Hindlimb muscle (tissue), 1 donor: ENCODE measurements around the gene CRACR2A. TPM values are rescaled to one million over a fixed set of nuclear protein-coding genes. Genes with fewer than 3 reads are reported as not detected.

ENCODE experiments used
- DNase-seq: peaks from one replicate; pipeline ENCODE4 v3.0.0-alpha.2; 2013
- polyA plus RNA-seq: library from polyadenylated mRNA; unstranded; fragments of 120-200 nt; gene quantifications from one replicate; pipeline ENCODE4 v1.2.1, GENCODE V29; 2013; ENCODE audit not compliant: insufficient read length

CRACR2A gene
- polyA plus RNA-seq, 1 donor, result 1.5 TPM

DNA sequence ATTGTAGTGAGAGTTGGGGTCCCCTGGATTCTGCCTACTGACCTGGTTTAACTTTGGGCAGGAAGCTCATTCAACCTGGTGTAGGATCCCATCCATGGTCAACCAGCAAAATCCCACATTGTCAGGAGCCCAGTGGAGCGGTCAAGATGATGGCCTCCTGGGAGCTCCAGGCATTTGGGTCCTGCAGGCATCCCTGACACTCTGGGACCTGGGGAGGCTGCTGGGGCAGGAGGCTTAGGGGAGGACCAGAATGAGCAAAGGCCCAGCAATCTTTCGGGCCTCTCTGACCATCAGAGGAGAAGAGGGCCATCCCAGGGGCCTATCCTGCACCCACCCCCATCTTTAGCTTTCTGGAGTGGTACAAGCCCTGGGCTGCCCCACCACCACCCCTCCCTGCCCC, 157.9 kb downstream of the CRACR2A start:
- DNase-seq, result no peak

DNA sequence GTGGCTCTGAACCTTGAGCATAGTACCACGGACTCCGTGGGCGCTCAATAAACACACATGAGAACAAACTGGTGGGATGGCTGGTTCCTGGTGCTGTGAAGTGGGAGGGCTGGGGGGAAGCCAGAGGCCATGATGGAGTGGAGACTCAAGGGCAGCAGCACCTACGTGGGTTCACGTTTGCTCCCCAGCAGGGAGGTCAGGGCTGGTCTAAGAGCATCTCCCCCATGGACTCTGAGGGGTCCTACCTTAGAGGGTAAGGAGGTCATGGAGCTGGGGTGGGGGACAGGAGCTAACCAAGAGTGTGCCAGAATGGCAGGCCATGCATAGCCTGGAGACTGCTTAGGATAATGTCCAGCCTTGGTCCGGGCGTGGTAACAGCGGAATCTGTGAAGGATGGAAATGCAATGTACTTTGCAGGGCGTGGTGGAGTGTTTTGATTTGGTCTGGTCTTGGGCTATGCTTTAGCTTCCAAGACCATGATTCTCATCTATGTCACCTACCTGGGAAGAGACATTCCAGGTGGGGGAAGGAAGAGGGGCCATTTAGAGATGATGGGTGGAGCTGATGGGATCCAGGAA, 158.9 kb downstream of the CRACR2A start:
- DNase-seq, result no peak

DNA sequence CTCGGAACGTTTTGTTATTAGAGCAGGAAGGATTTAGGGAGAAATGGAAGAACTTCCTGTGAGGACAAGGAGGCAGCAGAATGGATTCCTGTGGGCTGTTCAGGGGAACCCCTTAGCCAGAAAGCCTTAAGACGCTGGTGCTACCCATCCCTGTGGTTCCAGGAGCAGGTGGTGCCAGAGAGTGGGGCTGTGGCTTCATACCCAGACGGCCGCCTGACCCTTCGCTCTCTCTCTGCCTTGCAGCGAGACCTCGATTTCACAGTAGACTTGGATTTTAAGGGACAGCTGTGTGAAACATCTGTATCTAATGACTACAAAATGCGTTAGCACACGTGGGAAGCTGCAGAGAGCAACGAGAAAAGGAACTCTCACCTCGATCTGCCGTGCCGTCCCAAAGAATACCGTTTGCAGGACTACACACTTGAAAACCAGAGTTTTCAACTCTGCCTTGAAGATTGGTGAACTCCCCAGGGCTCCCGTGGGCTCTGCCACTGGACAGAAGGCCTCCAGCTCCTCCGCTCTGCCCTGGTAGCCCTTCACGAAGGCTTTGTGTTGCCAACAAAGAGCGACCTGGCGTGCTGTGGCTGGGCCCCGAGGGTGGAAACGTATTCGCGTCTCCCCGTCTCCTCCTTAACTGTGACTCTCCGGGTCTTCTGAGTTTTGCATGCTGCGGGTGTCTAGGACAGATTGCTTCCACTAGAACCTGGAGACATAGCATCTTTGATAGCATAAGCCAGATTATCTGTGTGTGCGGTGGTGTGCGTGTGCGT, 159.9 kb downstream of the CRACR2A start:
- DNase-seq, result no peak

DNA sequence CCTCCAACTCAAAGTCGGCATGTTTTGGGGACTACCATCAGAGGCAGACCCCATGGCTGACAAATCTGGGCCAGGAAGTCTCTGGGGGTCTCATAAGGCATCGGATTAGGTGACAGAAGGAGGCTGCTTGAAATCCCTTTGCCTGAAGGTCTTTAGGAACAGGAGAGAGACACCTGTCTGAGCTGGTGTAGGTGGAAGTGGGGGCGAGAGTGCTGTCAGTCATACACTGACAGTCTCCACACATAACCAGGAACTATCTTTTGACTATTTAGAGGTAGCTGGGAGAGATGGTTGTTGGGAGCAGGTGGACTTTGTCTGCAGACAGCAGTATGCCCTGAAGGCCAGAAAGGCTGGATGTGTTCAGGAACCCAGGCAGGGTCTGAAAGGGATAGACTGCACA, 163.2 kb downstream of the CRACR2A start:
- DNase-seq, result no peak

DNA sequence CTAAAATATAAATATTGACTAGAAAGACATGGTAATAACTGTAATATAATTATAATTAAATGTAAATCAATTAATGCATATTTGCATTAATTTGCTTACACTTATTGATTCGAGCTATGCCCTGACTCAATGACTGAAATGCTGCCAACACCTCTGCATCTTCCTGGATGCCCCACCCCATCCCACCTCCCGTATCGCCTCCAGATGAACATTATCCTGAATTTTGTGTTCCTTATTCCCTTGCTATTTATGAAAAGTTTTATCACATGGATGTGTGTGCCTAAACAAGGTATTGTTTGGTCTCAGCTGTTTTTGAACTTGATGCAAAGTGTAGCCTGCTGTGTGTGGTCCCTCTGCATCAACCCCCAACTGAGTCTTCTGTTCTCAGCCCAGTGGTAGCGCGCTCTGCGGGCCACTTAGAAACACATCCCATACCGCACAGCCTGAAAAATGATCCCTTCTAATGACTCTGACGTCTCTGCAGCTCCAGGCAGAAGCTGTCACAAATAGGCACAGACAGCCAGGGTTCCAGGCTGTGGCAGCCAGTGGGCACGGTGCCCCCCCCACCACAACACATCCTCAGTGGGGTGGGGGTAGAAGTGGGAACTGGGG, 165.4 kb downstream of the CRACR2A start:
- DNase-seq, result no peak

DNA sequence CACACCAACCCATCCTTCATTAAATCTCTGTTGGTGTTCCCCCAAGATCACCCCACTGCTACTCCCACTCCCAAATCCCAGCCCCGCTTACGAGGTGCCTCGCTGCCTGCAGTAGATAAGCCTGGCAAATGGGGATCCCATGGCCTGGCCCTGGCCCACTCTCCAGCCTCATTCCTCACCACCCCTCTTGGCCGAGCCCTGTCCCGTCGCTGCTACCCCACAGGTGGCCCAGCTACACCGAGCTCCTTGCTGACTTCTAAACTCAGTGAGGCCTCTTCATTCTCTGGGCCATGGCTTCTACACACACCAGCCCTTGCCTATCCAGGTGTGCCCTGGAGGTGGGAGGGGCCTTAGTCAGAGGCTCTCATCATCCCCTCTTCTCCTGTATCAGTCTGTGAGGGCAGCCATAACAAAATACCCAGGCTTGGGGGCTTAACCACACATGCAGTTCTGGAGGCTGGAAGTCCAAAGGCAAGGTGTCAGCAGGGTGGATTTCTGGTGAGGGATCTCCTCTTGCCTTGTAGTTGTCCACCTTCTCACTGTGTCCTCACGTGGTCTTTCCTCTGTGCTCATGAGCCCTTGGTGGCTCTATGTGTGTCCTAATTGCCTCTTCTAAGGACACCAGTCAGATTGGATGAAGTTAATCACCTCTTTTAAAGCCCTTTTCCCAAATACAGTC, 169.1 kb downstream of the CRACR2A start:
- DNase-seq, result no peak

DNA sequence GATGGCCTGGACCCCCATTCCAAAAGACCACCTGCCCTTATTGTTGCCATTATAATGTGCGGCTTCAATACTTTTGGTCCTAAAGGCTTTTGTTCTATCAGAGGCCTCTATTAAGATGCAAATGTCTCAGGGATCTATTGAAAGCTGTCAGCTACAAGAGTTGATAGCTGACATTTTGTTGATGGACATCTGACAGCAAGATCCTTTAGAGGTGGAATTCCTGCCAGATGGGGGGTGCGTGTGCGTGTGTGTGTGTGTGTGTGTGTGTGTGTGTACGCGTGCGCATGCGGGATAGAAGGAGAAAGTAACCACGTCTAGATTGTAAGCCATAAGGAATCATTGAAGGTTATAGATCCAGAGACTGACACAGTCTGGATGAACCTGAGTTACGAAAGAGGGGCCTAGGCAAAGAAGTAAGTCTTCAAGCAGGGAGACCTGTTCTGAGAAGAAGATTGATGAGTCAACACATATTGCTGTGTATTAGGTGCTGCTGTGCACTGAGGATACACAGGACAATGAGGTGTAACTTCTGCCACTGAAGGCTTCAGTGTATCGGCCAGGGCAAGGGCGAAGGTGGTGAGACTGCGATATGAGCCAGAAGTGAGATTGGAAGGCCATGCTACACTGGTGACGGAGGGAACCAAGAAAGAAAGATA, 172.7 kb downstream of the CRACR2A start:
- no peak for DNase-seq

DNA sequence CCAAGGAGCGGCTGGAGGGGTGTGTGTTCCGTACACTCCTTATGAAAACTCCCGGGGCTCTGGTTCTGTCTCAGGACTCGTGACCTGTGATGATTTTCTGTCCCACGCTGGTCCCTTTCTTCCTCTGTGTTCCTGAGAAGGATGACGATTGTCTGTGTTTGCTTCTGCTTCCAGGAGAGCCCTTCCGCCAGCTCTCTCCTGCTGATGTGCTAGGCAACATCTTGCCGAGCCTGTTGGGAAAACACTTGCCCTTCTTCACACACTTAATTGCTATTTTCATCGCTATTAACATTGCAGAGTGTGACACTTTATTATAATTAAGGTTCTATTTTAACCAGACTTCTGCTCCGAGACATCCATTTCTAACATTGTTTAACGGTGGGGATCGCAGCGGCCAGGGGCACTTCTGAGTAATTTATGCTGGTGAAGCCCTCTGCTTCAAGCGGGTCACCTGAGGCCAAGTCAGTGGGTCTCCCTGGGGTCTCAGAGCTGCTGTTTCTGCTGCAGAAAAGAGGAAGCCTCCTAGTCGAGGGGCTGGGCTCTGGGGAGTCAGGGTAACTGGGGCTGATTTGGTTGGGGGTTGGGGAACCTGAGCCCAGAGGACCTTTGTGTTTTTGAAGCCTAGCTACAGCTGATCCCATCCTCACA, 173.3 kb downstream of the CRACR2A start:
- DNase-seq, result no peak

DNA sequence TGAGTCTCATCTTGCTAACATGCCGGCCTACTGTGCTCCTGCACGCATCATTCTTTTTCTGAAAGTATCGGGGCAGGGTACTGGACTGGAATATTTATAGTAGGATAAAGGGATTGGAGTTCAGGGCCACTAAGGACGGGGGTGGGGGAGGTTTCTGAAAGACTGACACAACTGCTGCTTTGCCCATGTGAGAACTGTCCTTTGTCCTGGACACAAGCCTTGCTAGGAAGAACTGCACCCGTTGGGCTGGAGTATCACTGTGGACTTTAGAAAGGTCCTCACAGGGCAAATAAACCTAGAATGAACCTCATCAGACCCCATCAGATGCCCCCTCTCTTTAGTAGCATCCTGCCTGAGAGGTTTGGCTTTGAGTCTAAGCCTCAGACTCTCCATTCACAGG, 174.4 kb downstream of the CRACR2A start:
- no peak for DNase-seq

DNA sequence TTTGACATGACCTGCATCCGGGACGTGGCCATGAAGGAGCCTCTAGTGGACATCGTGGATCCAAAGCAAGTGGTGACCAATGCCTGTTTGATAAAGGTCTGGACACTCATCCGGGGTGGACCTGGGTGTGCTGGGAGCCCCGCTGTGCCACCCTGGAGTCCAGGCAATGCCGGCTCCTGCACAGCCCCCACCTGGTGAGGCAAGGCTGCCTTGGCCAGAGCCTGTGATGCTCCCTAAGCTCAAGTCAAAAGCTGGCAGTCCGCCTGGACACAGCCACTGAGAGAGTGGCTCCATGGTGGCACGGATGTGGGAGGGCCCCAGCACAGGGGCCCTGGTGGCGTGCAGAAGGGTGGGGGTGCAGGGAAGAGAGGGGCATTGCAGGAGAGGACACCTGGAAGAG, 176.0 kb downstream of the CRACR2A start:
- no peak for DNase-seq

DNA sequence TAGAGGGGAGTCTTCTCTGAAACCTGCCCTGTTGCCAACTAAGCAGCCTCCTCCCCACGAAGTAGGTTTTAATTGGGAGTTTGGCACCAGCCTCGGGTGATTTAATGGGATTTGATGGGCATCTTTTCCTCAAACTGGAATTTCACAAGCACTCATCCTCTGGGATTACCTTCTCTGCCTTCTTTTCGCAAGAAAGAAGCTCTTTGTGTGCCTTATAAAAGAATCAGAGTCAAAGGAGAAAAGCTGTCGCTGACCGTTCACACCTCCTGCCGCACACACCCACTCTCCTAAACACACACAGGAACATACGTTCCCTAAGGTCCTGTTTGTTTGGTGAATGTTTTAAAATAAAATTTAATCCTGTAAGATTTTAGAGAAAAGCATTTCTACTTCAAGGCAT, 177.9 kb downstream of the CRACR2A start:
- no peak for DNase-seq

DNA sequence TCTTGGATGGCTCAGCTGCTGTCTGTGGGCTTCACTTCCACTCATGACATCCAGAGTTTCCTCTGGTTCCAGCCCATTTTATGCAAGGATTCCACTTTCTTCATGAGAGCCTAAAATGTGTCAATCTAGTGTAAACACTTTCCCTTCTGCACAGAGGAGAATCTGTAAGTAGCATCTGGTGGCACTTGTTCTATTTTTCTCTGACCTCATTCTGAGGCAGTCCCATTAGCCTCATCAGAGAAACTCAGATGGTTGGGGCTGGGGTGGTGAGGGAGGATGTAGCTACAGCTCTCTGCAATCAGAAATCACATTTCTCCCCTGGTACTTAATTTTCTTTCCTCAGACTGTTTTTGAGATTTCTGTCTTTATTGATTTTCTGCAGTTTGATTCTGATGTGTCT, 180.3 kb downstream of the CRACR2A start:
- no peak for DNase-seq

DNA sequence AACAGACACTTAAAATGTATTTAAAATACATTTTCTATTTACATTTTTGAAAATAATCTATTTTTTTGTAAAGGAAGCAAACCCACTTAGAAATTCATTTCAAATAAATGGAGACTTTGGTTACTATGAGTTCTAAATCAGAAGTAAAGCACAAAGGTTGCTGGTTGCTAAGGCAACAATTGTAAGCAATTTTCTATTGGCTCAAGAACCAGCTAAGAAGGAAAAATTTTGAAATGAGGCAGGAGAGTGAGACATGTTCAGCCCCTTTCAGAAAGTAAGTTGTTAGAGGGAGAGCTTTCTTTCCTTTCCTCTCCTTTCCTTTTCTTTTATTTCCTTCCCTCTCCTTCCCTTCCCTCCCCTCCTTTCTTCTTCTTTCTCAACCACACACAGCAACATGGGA, 181.2 kb downstream of the CRACR2A start:
- no peak for DNase-seq

DNA sequence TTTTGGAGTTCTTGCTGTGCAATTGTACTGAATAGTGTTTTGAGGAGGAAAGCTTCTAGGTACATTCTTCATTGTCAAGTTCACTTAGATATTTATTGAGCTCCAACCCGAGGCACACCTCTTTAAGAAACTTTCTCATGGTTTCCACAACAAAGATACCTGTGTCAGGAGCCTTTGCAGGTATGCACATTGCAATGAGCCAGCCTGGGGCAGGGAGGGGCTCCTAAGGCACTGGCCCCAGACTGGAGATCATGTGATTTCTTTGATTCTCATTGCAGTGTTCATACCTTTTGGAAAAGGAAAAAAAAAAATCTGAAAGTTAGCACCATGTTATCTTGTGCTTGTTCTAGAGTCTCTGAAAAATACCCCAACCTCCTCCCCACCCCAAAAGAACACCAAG, 181.6 kb downstream of the CRACR2A start:
- DNase-seq, result no peak

DNA sequence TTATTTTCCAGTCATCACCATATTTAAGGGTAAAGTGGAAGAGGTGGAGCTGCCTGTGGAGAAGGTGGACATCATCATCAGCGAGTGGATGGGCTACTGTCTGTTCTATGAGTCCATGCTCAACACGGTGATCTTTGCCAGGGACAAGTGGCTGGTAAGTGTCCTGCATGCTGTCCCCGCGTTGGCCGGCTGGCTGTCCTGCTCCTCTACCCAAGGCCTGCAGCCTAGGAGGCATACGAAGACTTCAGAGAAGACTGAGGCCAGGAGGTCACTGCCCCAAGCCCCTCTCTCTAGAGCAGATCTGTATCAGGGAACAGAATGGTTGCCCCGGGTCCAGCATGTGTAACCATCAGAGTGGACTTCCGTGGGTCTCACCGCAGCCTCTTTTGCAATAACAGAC, 184.2 kb downstream of the CRACR2A start:
- DNase-seq, result no peak

DNA sequence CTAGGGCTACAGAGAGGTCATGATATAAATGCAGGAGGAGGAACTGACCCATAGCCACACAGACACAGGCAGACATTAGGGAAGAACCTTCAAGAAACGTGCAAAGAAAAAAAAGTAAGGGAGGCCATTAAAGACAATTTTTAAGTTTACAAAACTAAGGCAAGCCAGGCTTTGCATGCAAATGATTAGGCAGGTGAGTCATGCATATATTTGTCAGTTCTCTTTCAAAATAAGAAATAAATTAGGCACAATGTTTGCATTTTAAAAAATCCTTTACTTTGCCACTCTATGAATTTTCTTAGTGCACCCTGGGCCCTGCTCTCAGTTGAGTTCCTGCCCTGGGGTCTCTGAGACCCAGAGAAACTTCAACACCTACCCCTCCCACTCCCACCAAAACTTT, 186.9 kb downstream of the CRACR2A start:
- DNase-seq, result no peak

Other genes starting within 250 kb of the CRACR2A start
- 7.8 TPM for gene PARP11, start 120.3 kb upstream of the CRACR2A start, polyA plus RNA-seq